Measurements from ENCODE around the gene GRAMD1A. TPM values are rescaled to one million over a fixed set of nuclear protein-coding genes. Genes with fewer than 3 reads are reported as not detected.
"Not testable (repeated sequence)": the region's sequence is repeated elsewhere in the genome, so short reads cannot be mapped to it uniquely, and the experiment has no call there.

The GRAMD1A gene
- total RNA-seq, 1 donor from 2014 or later = 67.9 TPM

GRCh38 chr19:35006342-35006998 lies 6.3 kb downstream of the GRAMD1A start:
- H3K27ac Mint-ChIP-seq (ENCODE audit: unreplicated experiment) = peak overlapping the region; percentile 49
- no peaks in the 10 kb centered on the region for H3K9me3 Mint-ChIP-seq (ENCODE audit: low read depth)
- H3K4me1 Mint-ChIP-seq (ENCODE audit: low read depth) = peaks cover 44% of the 10 kb centered on the region
- no peaks in the 10 kb centered on the region for H3K27me3 Mint-ChIP-seq (ENCODE audit: low read depth)
- no peak overlapping the region for H3K4me3 Mint-ChIP-seq (ENCODE audit: unreplicated experiment)
- peaks cover 7% of the 10 kb centered on the region for H3K36me3 Mint-ChIP-seq (ENCODE audit: low read depth)
- DNase-seq (ENCODE audit: low spot score) = no peak
- no peak for TF ChIP-seq CTCF (IDR thresholded peaks at IDR 0.05)

GRCh38 chr19:35006999-35007365 lies 6.9 kb downstream of the GRAMD1A start:
- Mint-ChIP-seq H3K27ac (ENCODE audit: unreplicated experiment) (no peak overlapping the region), H3K4me3 (ENCODE audit: unreplicated experiment) (no peak overlapping the region), H3K27me3 (ENCODE audit: low read depth) (no peaks in the 10 kb centered on the region), H3K4me1 (ENCODE audit: low read depth) (peaks cover 39% of the 10 kb centered on the region), H3K9me3 (ENCODE audit: low read depth) (no peaks in the 10 kb centered on the region), H3K36me3 (ENCODE audit: low read depth) (peaks cover 7% of the 10 kb centered on the region)
- no peak for DNase-seq (ENCODE audit: low spot score)
- TF ChIP-seq CTCF (IDR thresholded peaks at IDR 0.05) = no peak

- not testable (repeated sequence) for H3K36me3 Mint-ChIP-seq (ENCODE audit: low read depth); DNase-seq (ENCODE audit: low spot score); H3K27ac Mint-ChIP-seq (ENCODE audit: unreplicated experiment); H3K4me3 Mint-ChIP-seq (ENCODE audit: unreplicated experiment); H3K9me3 Mint-ChIP-seq (ENCODE audit: low read depth); H3K27me3 Mint-ChIP-seq (ENCODE audit: low read depth)
- H3K4me1 Mint-ChIP-seq (ENCODE audit: low read depth) = peaks cover 35% of the 10 kb centered on the region
Observed at GRCh38 chr19:35007427-35007826, 7.3 kb downstream of the GRAMD1A start.

DNA sequence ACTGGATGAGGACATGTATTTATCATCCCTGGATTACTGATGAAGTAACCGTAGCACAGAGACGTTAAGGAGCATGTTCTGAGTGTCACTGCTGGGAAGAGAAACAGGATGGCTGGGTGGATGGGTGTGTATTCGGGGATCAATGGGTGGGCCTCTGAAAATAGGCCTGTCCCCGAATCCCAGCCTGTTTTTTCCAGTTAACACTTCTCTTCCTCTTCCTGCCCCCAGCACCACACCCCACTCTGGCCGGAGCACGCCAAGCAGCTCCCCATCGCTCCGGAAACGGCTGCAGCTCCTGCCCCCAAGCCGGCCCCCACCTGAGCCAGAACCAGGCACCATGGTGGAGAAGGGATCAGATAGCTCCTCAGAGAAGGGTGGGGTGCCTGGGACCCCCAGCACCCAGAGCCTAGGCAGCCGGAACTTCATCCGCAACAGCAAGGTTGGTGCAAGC lies 8.8 kb downstream of the GRAMD1A start:
- H3K4me1 Mint-ChIP-seq (ENCODE audit: low read depth) = peaks cover 22% of the 10 kb centered on the region
- H3K27ac Mint-ChIP-seq (ENCODE audit: unreplicated experiment) = no peak overlapping the region
- H3K27me3 Mint-ChIP-seq (ENCODE audit: low read depth) = no peaks in the 10 kb centered on the region
- peaks cover 14% of the 10 kb centered on the region for H3K36me3 Mint-ChIP-seq (ENCODE audit: low read depth)
- DNase-seq (ENCODE audit: low spot score) = no peak
- H3K9me3 Mint-ChIP-seq (ENCODE audit: low read depth) = no peaks in the 10 kb centered on the region
- no peak overlapping the region for H3K4me3 Mint-ChIP-seq (ENCODE audit: unreplicated experiment)
- TF ChIP-seq CTCF (IDR thresholded peaks at IDR 0.05) = no peak

GRCh38 chr19:35009424-35010415 lies 9.6 kb downstream of the GRAMD1A start:
- Mint-ChIP-seq H3K27me3 (ENCODE audit: low read depth) (no peaks in the 10 kb centered on the region), H3K9me3 (ENCODE audit: low read depth) (no peaks in the 10 kb centered on the region), H3K4me3 (ENCODE audit: unreplicated experiment) (no peak overlapping the region), H3K4me1 (ENCODE audit: low read depth) (peaks cover 17% of the 10 kb centered on the region), H3K27ac (ENCODE audit: unreplicated experiment) (no peak overlapping the region), H3K36me3 (ENCODE audit: low read depth) (peaks cover 14% of the 10 kb centered on the region)
- no peak for DNase-seq (ENCODE audit: low spot score)
- TF ChIP-seq CTCF (IDR thresholded peaks at IDR 0.05) = no peak

Measured in chondrocyte (in vitro differentiated cells).